Measurements from ENCODE around the gene FKBP5. TPM values are rescaled to one million over a fixed set of nuclear protein-coding genes. Genes with fewer than 3 reads are reported as not detected.

FKBP5 gene
- total and polyA plus RNA-seq, 9 of the 15 experiments (the other 6 are each of a cell fraction or from before 2014, with no cell fraction given) = 32.7 to 151 (median 75.0) TPM

DNA sequence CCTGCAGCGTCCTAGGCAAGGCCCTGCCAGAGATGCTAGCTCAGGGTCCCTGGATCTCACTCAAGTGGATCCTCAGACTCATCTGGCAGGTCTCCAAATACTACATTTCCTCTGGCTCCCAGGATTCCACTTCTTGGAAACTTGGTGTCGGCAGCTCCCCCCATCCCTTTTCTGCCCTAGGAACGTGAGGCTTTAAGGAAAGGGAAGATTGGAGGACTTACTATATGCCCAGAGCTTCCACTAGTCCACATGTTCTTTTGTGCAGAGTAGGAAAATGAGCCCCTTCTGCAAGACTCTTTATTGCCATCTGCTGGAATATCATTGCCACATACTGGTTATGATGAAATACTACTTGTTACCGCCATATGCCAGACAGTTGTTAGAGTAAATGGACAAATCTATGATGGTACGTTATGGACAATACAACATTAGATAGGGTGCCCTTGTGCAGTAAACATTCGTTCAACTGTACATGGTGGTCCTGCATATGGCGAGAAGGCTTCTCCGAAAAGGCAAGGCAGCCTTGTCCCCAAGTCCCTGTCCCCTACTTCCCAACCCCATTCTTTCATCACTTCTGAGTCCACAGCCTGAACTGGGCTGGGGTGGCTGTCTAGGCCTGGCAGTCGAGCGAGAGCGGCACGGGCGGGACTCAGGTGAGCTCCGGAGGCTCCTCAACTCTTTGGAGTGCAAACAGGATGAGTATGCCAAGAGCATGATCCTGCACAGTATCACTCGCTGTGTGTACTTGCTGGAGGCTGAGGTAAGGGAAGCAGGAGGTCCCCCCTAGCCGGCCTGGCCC lies 48.9 kb upstream of the FKBP5 start (continued):
- TF ChIP-seq, protein P1, sequence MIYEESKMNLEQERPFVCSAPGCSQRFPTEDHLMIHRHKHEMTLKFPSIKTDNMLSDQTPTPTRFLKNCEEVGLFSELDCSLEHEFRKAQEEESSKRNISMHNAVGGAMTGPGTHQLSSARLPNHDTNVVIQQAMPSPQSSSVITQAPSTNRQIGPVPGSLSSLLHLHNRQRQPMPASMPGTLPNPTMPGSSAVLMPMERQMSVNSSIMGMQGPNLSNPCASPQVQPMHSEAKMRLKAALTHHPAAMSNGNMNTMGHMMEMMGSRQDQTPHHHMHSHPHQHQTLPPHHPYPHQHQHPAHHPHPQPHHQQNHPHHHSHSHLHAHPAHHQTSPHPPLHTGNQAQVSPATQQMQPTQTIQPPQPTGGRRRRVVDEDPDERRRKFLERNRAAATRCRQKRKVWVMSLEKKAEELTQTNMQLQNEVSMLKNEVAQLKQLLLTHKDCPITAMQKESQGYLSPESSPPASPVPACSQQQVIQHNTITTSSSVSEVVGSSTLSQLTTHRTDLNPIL (CRISPR knock-in tag; IDR thresholded peaks at IDR 0.05) = no peak
- TF ChIP-seq TEAD4 (IDR thresholded peaks at IDR 0.05; ENCODE audit: low read length) (0 out of 2 replicates have a peak, but pooled peaks have one; percentile 32), TEAD4 (CRISPR knock-in tag; IDR thresholded peaks at IDR 0.05; ENCODE audit: borderline replicate concordance) (no peak), CBX3 (IDR thresholded peaks at IDR 0.05; ENCODE audit: borderline replicate concordance in 1 of 2, low read length in 2 of 2) (peak in 1 of 2 experiments; percentile 74; a peak in 2 of 3 replicates), ERF (CRISPR knock-in tag; IDR thresholded peaks at IDR 0.05) (no peak), CREM (IDR thresholded peaks at IDR 0.05; ENCODE audit: low read depth) (peak; percentile 57; the same call in 1 of the 2 replicates), L3MBTL2 (IDR thresholded peaks at IDR 0.05) (peak; percentile 25; the same call in 1 of the 2 replicates), STAG1 (CRISPR knock-in tag; IDR thresholded peaks at IDR 0.05; ENCODE audit: borderline replicate concordance) (peak; percentile 70; the same call in 1 of the 2 replicates), CBX5 (IDR thresholded peaks at IDR 0.05; ENCODE audit: borderline replicate concordance, low read depth) (no peak), ZKSCAN3 (CRISPR knock-in tag; IDR thresholded peaks at IDR 0.05) (no peak)
- TF ChIP-seq, protein P2, sequence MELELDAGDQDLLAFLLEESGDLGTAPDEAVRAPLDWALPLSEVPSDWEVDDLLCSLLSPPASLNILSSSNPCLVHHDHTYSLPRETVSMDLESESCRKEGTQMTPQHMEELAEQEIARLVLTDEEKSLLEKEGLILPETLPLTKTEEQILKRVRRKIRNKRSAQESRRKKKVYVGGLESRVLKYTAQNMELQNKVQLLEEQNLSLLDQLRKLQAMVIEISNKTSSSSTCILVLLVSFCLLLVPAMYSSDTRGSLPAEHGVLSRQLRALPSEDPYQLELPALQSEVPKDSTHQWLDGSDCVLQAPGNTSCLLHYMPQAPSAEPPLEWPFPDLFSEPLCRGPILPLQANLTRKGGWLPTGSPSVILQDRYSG (tag; conservative IDR thresholded peaks at IDR 0.05; ENCODE audit: low read depth) = no peak
- TF ChIP-seq, protein P3, sequence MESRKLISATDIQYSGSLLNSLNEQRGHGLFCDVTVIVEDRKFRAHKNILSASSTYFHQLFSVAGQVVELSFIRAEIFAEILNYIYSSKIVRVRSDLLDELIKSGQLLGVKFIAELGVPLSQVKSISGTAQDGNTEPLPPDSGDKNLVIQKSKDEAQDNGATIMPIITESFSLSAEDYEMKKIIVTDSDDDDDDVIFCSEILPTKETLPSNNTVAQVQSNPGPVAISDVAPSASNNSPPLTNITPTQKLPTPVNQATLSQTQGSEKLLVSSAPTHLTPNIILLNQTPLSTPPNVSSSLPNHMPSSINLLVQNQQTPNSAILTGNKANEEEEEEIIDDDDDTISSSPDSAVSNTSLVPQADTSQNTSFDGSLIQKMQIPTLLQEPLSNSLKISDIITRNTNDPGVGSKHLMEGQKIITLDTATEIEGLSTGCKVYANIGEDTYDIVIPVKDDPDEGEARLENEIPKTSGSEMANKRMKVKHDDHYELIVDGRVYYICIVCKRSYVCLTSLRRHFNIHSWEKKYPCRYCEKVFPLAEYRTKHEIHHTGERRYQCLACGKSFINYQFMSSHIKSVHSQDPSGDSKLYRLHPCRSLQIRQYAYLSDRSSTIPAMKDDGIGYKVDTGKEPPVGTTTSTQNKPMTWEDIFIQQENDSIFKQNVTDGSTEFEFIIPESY (CRISPR knock-in tag; IDR thresholded peaks at IDR 0.05) = peak; percentile 98
- TF ChIP-seq, protein P4, sequence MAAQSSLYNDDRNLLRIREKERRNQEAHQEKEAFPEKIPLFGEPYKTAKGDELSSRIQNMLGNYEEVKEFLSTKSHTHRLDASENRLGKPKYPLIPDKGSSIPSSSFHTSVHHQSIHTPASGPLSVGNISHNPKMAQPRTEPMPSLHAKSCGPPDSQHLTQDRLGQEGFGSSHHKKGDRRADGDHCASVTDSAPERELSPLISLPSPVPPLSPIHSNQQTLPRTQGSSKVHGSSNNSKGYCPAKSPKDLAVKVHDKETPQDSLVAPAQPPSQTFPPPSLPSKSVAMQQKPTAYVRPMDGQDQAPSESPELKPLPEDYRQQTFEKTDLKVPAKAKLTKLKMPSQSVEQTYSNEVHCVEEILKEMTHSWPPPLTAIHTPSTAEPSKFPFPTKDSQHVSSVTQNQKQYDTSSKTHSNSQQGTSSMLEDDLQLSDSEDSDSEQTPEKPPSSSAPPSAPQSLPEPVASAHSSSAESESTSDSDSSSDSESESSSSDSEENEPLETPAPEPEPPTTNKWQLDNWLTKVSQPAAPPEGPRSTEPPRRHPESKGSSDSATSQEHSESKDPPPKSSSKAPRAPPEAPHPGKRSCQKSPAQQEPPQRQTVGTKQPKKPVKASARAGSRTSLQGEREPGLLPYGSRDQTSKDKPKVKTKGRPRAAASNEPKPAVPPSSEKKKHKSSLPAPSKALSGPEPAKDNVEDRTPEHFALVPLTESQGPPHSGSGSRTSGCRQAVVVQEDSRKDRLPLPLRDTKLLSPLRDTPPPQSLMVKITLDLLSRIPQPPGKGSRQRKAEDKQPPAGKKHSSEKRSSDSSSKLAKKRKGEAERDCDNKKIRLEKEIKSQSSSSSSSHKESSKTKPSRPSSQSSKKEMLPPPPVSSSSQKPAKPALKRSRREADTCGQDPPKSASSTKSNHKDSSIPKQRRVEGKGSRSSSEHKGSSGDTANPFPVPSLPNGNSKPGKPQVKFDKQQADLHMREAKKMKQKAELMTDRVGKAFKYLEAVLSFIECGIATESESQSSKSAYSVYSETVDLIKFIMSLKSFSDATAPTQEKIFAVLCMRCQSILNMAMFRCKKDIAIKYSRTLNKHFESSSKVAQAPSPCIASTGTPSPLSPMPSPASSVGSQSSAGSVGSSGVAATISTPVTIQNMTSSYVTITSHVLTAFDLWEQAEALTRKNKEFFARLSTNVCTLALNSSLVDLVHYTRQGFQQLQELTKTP (IDR thresholded peaks at IDR 0.05; ENCODE audit: low read depth in 1 of 2, partially characterized antibody in 2 of 2) = no peak
- TF ChIP-seq, protein P5, sequence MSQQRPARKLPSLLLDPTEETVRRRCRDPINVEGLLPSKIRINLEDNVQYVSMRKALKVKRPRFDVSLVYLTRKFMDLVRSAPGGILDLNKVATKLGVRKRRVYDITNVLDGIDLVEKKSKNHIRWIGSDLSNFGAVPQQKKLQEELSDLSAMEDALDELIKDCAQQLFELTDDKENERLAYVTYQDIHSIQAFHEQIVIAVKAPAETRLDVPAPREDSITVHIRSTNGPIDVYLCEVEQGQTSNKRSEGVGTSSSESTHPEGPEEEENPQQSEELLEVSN (IDR thresholded peaks at IDR 0.05; ENCODE audit: borderline replicate concordance in 1 of 2, extremely low read depth in 1 of 2, insufficient read depth in 1 of 2, insufficient read length in 1 of 2, low read depth in 1 of 2, low read length in 1 of 2, poor library complexity in 1 of 2, severe bottlenecking in 1 of 2) = no peak
